ENCODE results near the gene JKAMP. TPM values are rescaled to one million over a fixed set of nuclear protein-coding genes. Genes with fewer than 3 reads are reported as not detected.

JKAMP gene
- total RNA-seq, 4 donors from 2014 or later = 17.8 to 47.4 (median 40.2) TPM

DNA sequence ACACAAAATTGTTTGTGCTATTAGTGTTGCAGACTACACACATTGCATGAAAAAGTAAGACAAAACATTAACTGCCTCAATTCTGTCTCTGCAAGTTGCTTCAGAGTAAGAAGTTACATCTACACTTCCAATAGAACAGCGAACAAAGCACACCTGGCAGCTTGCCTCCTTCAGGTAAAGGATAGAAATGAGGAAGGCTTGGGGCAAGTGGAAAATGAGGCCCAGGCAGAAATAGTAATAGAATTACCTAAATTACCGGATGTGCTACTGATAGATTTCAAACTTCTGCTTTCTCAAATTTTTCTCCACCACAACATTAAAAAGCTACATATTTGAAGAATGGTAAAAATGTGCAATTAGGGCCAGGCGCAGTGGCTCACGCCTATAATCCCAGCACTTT lies 54.6 kb downstream of the JKAMP start:
- 66 to 69% methylated on average over 4 of the region's 4 CpGs for WGBS, 2 donors
- intact Hi-C loops (cut with DNase I) = no loop called here
- Histone ChIP-seq H3K9me3 (no peaks in the 10 kb centered on the region), H3K27me3 (peaks cover 0 to 1% (median 0%) of the 10 kb centered on the region in 4 donors), H3K36me3 (no peaks in the 10 kb centered on the region), H3K27ac (no peak overlapping the region), H3K4me3 (no peak overlapping the region), H3K4me1 (no peaks in the 10 kb centered on the region)
- no peak for DNase-seq
- TF ChIP-seq POLR2A (IDR thresholded peaks at IDR 0.05) = no peak
- TF ChIP-seq, protein P1, sequence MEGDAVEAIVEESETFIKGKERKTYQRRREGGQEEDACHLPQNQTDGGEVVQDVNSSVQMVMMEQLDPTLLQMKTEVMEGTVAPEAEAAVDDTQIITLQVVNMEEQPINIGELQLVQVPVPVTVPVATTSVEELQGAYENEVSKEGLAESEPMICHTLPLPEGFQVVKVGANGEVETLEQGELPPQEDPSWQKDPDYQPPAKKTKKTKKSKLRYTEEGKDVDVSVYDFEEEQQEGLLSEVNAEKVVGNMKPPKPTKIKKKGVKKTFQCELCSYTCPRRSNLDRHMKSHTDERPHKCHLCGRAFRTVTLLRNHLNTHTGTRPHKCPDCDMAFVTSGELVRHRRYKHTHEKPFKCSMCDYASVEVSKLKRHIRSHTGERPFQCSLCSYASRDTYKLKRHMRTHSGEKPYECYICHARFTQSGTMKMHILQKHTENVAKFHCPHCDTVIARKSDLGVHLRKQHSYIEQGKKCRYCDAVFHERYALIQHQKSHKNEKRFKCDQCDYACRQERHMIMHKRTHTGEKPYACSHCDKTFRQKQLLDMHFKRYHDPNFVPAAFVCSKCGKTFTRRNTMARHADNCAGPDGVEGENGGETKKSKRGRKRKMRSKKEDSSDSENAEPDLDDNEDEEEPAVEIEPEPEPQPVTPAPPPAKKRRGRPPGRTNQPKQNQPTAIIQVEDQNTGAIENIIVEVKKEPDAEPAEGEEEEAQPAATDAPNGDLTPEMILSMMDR (IDR thresholded peaks at IDR 0.05) = no peak

DNA sequence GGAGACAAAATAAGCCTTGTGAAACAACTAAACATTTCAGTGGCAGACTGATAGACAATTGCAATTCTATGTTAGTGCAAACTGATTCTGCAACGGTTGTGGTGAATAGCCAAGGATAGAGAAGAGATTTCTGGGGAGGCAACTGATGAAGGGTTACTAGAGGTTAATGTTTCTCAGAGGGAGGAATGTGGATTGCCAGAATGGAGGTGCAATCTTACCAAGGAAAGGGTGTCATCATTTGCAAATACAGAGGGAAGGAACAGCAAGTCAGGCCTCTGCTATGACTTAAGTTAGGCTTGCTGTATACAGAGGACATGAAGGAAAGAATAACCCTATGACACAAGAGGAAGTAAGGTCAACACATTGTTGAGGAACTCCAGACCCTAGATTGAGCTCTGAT lies 56.5 kb downstream of the JKAMP start:
- intact Hi-C loops (cut with DNase I) = no loop called here
- no peaks in the 10 kb centered on the region for H3K4me1 ChIP-seq
- no peak overlapping the region for H3K27ac ChIP-seq
- H3K27me3 ChIP-seq = peaks cover 0 to 6% (median 0%) of the 10 kb centered on the region in 4 donors
- WGBS, 2 donors = 7 to 20% methylated on average over 1 of the region's 1 CpG
- no peak overlapping the region for H3K4me3 ChIP-seq
- no peaks in the 10 kb centered on the region for H3K36me3 ChIP-seq
- no peaks in the 10 kb centered on the region for H3K9me3 ChIP-seq
- no peak for TF ChIP-seq POLR2A (IDR thresholded peaks at IDR 0.05)
- no peak for DNase-seq

DNA sequence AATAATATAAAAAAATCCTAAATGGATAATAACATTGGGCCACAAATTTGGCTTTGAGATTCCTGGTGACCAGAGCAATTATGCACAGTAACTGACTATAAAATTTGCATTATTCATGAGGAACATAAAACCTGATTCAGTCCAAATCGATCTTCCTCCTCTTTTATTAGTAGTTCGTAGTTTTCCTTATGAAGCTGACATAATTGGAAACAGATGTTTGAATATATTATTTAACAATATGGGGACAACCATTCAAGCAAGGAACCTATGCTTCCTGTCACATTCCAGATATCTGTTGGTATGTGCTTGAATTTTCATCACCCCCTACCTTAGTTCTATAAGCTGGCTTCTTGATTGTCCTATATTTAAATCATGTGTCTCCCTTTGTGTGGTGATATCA lies 57.4 kb downstream of the JKAMP start:
- H3K4me1 ChIP-seq = no peaks in the 10 kb centered on the region
- H3K9me3 ChIP-seq = no peaks in the 10 kb centered on the region
- TF ChIP-seq, protein P1 (IDR thresholded peaks at IDR 0.05) = no peak
- TF ChIP-seq POLR2A (IDR thresholded peaks at IDR 0.05) = no peak
- DNase-seq = no peak
- H3K27ac ChIP-seq = no peak overlapping the region
- intact Hi-C loops (cut with DNase I) = no loop called here
- H3K27me3 ChIP-seq = peaks cover 0 to 6% (median 0%) of the 10 kb centered on the region in 4 donors
- no peak overlapping the region for H3K4me3 ChIP-seq
- no peaks in the 10 kb centered on the region for H3K36me3 ChIP-seq
- WGBS, 2 donors = 65 to 74% methylated on average over 2 of the region's 2 CpGs

DNA sequence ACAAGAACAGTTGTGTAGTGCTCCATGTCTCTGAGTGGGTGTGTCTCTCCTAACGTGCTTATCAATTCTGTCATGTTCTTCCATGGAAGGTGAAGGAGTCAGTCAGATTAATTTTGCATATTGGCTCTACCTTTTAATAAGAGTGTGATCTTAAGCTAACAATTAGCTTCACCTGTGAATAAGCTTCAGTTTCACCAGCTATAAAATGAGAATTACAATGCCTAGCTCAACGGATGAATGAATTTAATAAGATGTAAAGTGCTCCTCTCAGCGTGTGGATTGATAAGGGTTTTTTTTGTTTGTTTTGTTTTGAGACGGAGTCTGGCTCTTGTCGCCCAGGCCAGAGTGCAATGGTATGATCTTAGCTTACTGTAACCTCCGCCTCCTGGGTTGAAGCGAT lies 59.6 kb downstream of the JKAMP start:
- no peaks in the 10 kb centered on the region for H3K9me3 ChIP-seq
- WGBS, 2 donors = 37 to 59% methylated on average over 6 to 7 of the region's 7 CpGs
- TF ChIP-seq POLR2A (IDR thresholded peaks at IDR 0.05) = no peak
- TF ChIP-seq, protein P1 (IDR thresholded peaks at IDR 0.05) = no peak
- H3K4me1 ChIP-seq = no peaks in the 10 kb centered on the region
- intact Hi-C loops (cut with DNase I) = no loop called here
- no peak overlapping the region for H3K4me3 ChIP-seq
- peaks cover 0 to 6% (median 0%) of the 10 kb centered on the region in 4 donors for H3K27me3 ChIP-seq
- H3K27ac ChIP-seq = no peak overlapping the region
- no peak for DNase-seq
- no peaks in the 10 kb centered on the region for H3K36me3 ChIP-seq

DNA sequence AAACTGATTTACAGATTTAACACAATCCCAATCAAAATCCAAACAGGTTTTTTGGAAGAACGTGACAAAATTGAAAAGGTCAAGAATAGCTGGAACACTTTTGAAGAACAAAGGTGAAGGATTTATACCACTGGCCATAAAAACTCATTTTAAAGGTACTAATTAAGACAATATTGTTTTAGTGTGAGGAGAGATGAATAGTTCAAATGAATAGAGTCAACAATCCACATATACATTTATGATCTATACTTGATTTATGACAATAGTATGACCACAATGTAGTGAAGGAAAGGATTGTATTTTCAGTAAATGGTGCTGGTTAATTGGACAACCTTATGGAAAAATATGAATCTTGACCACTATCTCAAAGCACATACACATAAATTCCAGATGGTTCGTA lies 63.0 kb downstream of the JKAMP start:
- Histone ChIP-seq H3K36me3 (no peaks in the 10 kb centered on the region), H3K27ac (no peak overlapping the region), H3K27me3 (peaks cover 0 to 6% (median 0%) of the 10 kb centered on the region in 4 donors), H3K9me3 (no peaks in the 10 kb centered on the region), H3K4me3 (no peak overlapping the region), H3K4me1 (no peaks in the 10 kb centered on the region)
- 69 to 71% methylated on average over 2 of the region's 2 CpGs for WGBS, 2 donors
- TF ChIP-seq, protein P1 (IDR thresholded peaks at IDR 0.05) = no peak
- no peak for TF ChIP-seq POLR2A (IDR thresholded peaks at IDR 0.05)
- intact Hi-C loops (cut with DNase I) = no loop called here
- DNase-seq = no peak

Other genes with a start within 250 kb of the JKAMP start
- gene GPR135, start 19.1 kb upstream of the JKAMP start, total RNA-seq = 1 to 10 TPM in 2 of 4 donors, under 1 TPM in 2; 0.56 to 4.4 (median 1.3) TPM
- gene L3HYPDH, start 109 bp upstream of the JKAMP start, total RNA-seq = 10 to 100 TPM; 12.2 to 59.9 (median 21.6) TPM
- not detected for gene CCDC175, start 92.3 kb downstream of the JKAMP start, total RNA-seq